Epithelial cell of umbilical artery (primary cell): ENCODE measurements around the gene SEPTIN7. TPM values are rescaled to one million over a fixed set of nuclear protein-coding genes. Genes with fewer than 3 reads are reported as not detected.

Experiments
- total RNA-seq: library from RNA; depleted of rRNA; stranded (reverse); fragments of >200 nt; gene quantifications from 2 replicates; pipeline ENCODE4 v1.2.3, GENCODE V29; 2014

The SEPTIN7 gene
- total RNA-seq: 136 and 164 TPM in 2 replicates

GRCh38 chr7:35800718-35801391 is at the start of gene SEPTIN7:
TSS of gene SEPTIN7 (plus strand) at chr7:35801057. CDS start at chr7:35801210, 153 bp downstream.

Other genes with a start within 250 kb of the SEPTIN7 start
- 14.9 and 24.6 TPM in 2 replicates for gene HERPUD2, start 105.9 kb upstream of the SEPTIN7 start, total RNA-seq